PFSK-1 (cell line): ENCODE data around the gene NEMP1.

Experiments used
- FOXP2 ChIP-seq: optimal IDR thresholded peaks from 2 replicates; pipeline ENCODE3; 2011; ENCODE audit warnings: borderline replicate concordance, control low read depth, inconsistent platforms; ENCODE audit not compliant: insufficient read depth; ENCODE audit errors: extremely low read length, extremely low read depth
- POLR2AphosphoS5 ChIP-seq: IDR thresholded peaks from 2 replicates; pipeline ENCODE4 v1.6.1; 2012; ENCODE audit warnings: low read depth, mild to moderate bottlenecking, control low read depth, low read length, moderate library complexity
- REST ChIP-seq, 2 experiments: IDR thresholded peaks; 2 replicates each; pipeline versions ENCODE4 v1.6.1 to v1.8.0; 2011 to 2012; ENCODE audit warnings: low read depth in 2 of 2, low read length in 2 of 2, control low read depth in 1 of 2, inconsistent platforms in 1 of 2, mild to moderate bottlenecking in 1 of 2, moderate library complexity in 1 of 2; ENCODE audit not compliant: insufficient read depth in 1 of 2
- SIN3A ChIP-seq: IDR thresholded peaks from 2 replicates; pipeline ENCODE4 v1.6.1; 2012; ENCODE audit warnings: mild to moderate bottlenecking, low read length, moderate library complexity, borderline replicate concordance; ENCODE audit not compliant: insufficient read depth
- TAF1 ChIP-seq: IDR thresholded peaks from 2 replicates; pipeline ENCODE4 v1.6.1; 2012; ENCODE audit warnings: low read length, control low read depth, borderline replicate concordance; ENCODE audit not compliant: insufficient read depth

Gene NEMP1

DNA sequence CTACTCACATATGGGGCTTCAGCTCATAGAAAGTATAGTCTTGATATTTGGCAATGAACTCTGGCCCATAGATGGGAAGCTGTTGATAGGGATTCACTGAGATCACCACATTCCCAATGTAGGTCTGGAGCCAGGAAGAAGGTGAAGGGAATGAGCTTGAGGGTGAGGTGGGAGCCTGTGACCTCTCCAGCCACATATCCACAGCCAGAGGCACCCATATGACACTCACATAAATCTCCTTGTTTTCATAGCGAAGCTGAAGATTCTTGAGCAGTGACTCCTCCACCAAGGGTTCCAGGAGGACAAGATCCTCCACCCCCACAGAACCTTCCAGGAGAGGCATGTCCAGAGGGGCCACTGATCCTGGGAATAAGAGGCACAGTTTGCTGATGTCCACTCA, 30.6 kb downstream of the NEMP1 start:
- TF ChIP-seq TAF1: no peak
- no peak for TF ChIP-seq FOXP2
- no peak for TF ChIP-seq POLR2AphosphoS5
- no peak for TF ChIP-seq REST (IDR thresholded peaks at IDR 0.05; ENCODE audit: insufficient read depth in 1 of 2, low read depth in 2 of 2, low read length in 2 of 2)
- no peak for TF ChIP-seq SIN3A

GRCh38 chr12:57046947-57047890, 31.4 kb downstream of the NEMP1 start:
- no peak for TF ChIP-seq SIN3A
- no peak for TF ChIP-seq FOXP2
- no peak for TF ChIP-seq POLR2AphosphoS5
- TF ChIP-seq TAF1: no peak
- TF ChIP-seq REST (IDR thresholded peaks at IDR 0.05; ENCODE audit: insufficient read depth in 1 of 2, low read depth in 2 of 2, low read length in 2 of 2): no peak

- no peak for TF ChIP-seq TAF1
- TF ChIP-seq POLR2AphosphoS5: no peak
- TF ChIP-seq SIN3A: no peak
- TF ChIP-seq REST (IDR thresholded peaks at IDR 0.05; ENCODE audit: insufficient read depth in 1 of 2, low read depth in 2 of 2, low read length in 2 of 2): no peak
- no peak for TF ChIP-seq FOXP2
Observed at GRCh38 chr12:57046086-57046791, 32.4 kb downstream of the NEMP1 start.

DNA sequence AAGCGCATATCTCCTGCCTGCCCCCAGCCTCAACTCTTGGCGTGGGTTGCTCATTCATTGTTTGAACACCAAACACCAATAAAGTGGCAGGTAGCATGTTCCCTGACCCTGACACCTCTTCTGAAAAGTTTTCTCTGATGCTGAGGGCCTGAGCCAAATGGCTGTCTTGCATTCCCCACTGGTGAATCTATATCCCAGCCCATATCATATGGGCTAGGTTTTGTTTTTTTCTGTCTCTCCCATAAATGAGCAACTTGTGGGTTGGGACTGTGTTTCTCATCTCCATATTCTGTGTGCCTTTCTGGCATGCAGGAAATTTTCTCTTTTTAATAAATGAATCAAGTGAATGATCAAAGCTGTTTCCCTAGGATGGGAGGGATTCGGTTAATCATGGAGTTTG, 33.7 kb downstream of the NEMP1 start:
- no peak for TF ChIP-seq TAF1
- TF ChIP-seq SIN3A: no peak
- TF ChIP-seq REST (IDR thresholded peaks at IDR 0.05; ENCODE audit: insufficient read depth in 1 of 2, low read depth in 2 of 2, low read length in 2 of 2): no peak
- no peak for TF ChIP-seq FOXP2
- TF ChIP-seq POLR2AphosphoS5: no peak
